Keratinocyte (primary cell): ENCODE measurements around the gene SGK2. TPM values are rescaled to one million over a fixed set of nuclear protein-coding genes. Genes with fewer than 3 reads are reported as not detected.

ENCODE experiments used
- DNase-seq: peaks from one replicate; pipeline ENCODE4 v3.0.0-alpha.2; 2011; ENCODE audit warnings: low read depth, missing footprints, low spot score
- FAIRE-seq: peaks from 2 replicates; lab custom pipeline; 2011; peaks lifted over from hg19 to GRCh38; lab: Jason Lieb, UNC
- H2AFZ ChIP-seq: 2 replicates; pipeline ENCODE4 v1.6.0; 2012; ENCODE audit warnings: low read length, control low read depth, inconsistent platforms; ENCODE audit not compliant: control insufficient read depth
- H3K27ac ChIP-seq: 2 replicates; pipeline ENCODE4 v1.5.1; 2011; ENCODE audit warnings: low read length; ENCODE audit not compliant: control insufficient read depth, insufficient read depth
- H3K27me3 ChIP-seq: 3 replicates; pipeline ENCODE4 v1.6.0; 2011; ENCODE audit warnings: low read length; ENCODE audit not compliant: control insufficient read depth, insufficient read depth; ENCODE audit errors: extremely low read depth
- H3K36me3 ChIP-seq, 2 experiments: 2 replicates in 1 of 2; 3 replicates in 1 of 2; pipeline ENCODE4 v1.5.1; 2011; ENCODE audit warnings: low read length in 2 of 2, mild to moderate bottlenecking in 1 of 2; ENCODE audit not compliant: control insufficient read depth in 2 of 2, insufficient read depth in 2 of 2; ENCODE audit errors: extremely low read depth in 1 of 2
- H3K4me1 ChIP-seq: 3 replicates; pipeline ENCODE4 v1.5.1; 2011; ENCODE audit warnings: low read length; ENCODE audit not compliant: control insufficient read depth, insufficient read depth; ENCODE audit errors: extremely low read depth
- H3K4me2 ChIP-seq: 3 replicates; pipeline ENCODE4 v1.6.0; 2011; ENCODE audit warnings: low read depth, low read length; ENCODE audit not compliant: control insufficient read depth, insufficient read depth; ENCODE audit errors: extremely low read depth
- H3K4me3 ChIP-seq, 3 experiments: fragments of 200-600 bp in 1 of 3; sonication (generic) in 1 of 3; 2 replicates in 2 of 3; 3 replicates in 1 of 3; pipeline ENCODE4 v1.5.1; 2011 to 2016; ENCODE audit warnings: low read length in 3 of 3, mild to moderate bottlenecking in 3 of 3, control low read depth in 2 of 3, inconsistent platforms in 1 of 3, low read depth in 1 of 3, mixed read lengths in 1 of 3, mixed run types in 1 of 3, moderate library complexity in 1 of 3; ENCODE audit not compliant: control insufficient read depth in 2 of 3, insufficient read depth in 2 of 3; ENCODE audit errors: extremely low read depth in 1 of 3
- H3K79me2 ChIP-seq: 2 replicates; pipeline ENCODE4 v1.6.0; 2012; ENCODE audit warnings: low read length; ENCODE audit not compliant: control insufficient read depth, insufficient read depth
- H3K9ac ChIP-seq: 3 replicates; pipeline ENCODE4 v1.6.0; 2011; ENCODE audit warnings: low read length; ENCODE audit not compliant: control insufficient read depth, insufficient read depth; ENCODE audit errors: extremely low read depth
- H3K9me1 ChIP-seq: 3 replicates; pipeline ENCODE4 v1.6.0; 2011; ENCODE audit warnings: low read length; ENCODE audit not compliant: control insufficient read depth, insufficient read depth; ENCODE audit errors: extremely low read depth
- H3K9me3 ChIP-seq: 2 replicates; pipeline ENCODE4 v1.5.1; 2012; ENCODE audit warnings: low read depth, low read length; ENCODE audit not compliant: control insufficient read depth
- H4K20me1 ChIP-seq: 3 replicates; pipeline ENCODE4 v1.6.0; 2011; ENCODE audit warnings: low read length; ENCODE audit not compliant: control insufficient read depth, insufficient read depth; ENCODE audit errors: extremely low read depth
- EZH2 ChIP-seq: IDR thresholded peaks from one replicate; pipeline ENCODE4 v1.6.1; 2012; ENCODE audit warnings: inconsistent platforms, mild to moderate bottlenecking, low read length, moderate library complexity
- dilution Hi-C: fragments of 300-500 bp; cut with MboI; formaldehyde crosslinking; loops from one replicate; pipeline ENCODE4 v1.7.0; 2020; ENCODE audit warnings: low sequenced_read_pairs; ENCODE audit not compliant: extremely low pct_ligation_motif_present
- polyA plus RNA-seq, 5 experiments: library from polyadenylated mRNA; depleted of rRNA in 3 of 5; stranded (reverse) in 3 of 5; stranded (forward) in 1 of 5; unstranded in 1 of 5; fragments of >200 nt; gene quantifications; 1 replicate in 1 of 5; 2 replicates in 3 of 5; 3 replicates in 1 of 5; pipeline versions ENCODE4 v1.2.1 to v1.2.3, GENCODE V29; 2011 to 2012; ENCODE audit warnings: missing spikeins in 2 of 5, low read depth in 1 of 5, low replicate concordance in 1 of 5
- TF ChIP-seq, protein P1 (sequence below), 3 experiments: IDR thresholded peaks in 1 of 3; conservative IDR thresholded peaks in 1 of 3; optimal IDR thresholded peaks in 1 of 3; 2 replicates in 2 of 3; 3 replicates in 1 of 3; pipeline versions ENCODE3 to v1.5.1; 2011; ENCODE audit warnings: low read length in 3 of 3, mild to moderate bottlenecking in 3 of 3, moderate library complexity in 2 of 3, control low read depth in 1 of 3, inconsistent platforms in 1 of 3; ENCODE audit not compliant: insufficient read depth in 2 of 3; ENCODE audit errors: extremely low read depth in 1 of 3

The SGK2 gene
- polyA plus RNA-seq, 1 donor (not counting 4 experiments of a cell fraction or from before 2014, with no cell fraction given): 0.12 TPM

DNA sequence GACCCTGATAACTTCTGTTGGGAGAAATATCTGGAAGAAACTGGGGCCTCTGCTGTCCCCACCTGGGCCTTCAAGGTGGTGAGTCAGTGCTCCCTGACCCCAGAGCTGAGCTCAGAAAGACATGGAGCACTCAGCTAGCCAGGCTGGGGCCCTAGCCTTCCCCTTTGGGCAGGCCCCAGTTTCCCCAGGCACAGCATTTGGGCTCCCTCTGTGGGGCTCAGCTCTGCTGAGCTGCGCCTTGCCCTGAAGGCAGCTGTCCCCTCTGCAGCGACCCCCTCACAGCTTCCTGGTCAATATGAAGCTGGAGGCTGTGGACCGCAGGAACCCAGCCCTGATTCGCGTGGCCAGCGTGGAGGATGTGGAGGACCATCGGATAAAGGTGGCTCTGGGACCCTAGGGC, 24.8 kb upstream of the SGK2 start:
- TF ChIP-seq, protein P1, sequence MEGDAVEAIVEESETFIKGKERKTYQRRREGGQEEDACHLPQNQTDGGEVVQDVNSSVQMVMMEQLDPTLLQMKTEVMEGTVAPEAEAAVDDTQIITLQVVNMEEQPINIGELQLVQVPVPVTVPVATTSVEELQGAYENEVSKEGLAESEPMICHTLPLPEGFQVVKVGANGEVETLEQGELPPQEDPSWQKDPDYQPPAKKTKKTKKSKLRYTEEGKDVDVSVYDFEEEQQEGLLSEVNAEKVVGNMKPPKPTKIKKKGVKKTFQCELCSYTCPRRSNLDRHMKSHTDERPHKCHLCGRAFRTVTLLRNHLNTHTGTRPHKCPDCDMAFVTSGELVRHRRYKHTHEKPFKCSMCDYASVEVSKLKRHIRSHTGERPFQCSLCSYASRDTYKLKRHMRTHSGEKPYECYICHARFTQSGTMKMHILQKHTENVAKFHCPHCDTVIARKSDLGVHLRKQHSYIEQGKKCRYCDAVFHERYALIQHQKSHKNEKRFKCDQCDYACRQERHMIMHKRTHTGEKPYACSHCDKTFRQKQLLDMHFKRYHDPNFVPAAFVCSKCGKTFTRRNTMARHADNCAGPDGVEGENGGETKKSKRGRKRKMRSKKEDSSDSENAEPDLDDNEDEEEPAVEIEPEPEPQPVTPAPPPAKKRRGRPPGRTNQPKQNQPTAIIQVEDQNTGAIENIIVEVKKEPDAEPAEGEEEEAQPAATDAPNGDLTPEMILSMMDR (optimal IDR thresholded peaks at IDR 0.05 in 1 of 3, IDR thresholded peaks at IDR 0.05 in 1 of 3, conservative IDR thresholded peaks at IDR 0.05 in 1 of 3; ENCODE audit: extremely low read depth in 1 of 3, insufficient read depth in 2 of 3, low read length in 3 of 3): no peak
- TF ChIP-seq EZH2: no peak
- Histone ChIP-seq H3K36me3 (peaks cover 5 to 6% of the 10 kb centered on the region in 2 experiments), H3K4me1 (no peaks in the 10 kb centered on the region), H3K79me2 (no peaks in the 10 kb centered on the region), H3K9ac (no peak overlapping the region), H3K4me3 (no peak overlapping the region), H3K9me1 (peaks cover 2% of the 10 kb centered on the region), H2AFZ (no peak overlapping the region), H3K4me2 (no peak overlapping the region), H3K27me3 (no peaks in the 10 kb centered on the region), H3K9me3 (no peaks in the 10 kb centered on the region), H4K20me1 (no peaks in the 10 kb centered on the region), H3K27ac (no peak overlapping the region)
- no peak for FAIRE-seq
- dilution Hi-C loops: no loop called here
- DNase-seq: no peak

DNA sequence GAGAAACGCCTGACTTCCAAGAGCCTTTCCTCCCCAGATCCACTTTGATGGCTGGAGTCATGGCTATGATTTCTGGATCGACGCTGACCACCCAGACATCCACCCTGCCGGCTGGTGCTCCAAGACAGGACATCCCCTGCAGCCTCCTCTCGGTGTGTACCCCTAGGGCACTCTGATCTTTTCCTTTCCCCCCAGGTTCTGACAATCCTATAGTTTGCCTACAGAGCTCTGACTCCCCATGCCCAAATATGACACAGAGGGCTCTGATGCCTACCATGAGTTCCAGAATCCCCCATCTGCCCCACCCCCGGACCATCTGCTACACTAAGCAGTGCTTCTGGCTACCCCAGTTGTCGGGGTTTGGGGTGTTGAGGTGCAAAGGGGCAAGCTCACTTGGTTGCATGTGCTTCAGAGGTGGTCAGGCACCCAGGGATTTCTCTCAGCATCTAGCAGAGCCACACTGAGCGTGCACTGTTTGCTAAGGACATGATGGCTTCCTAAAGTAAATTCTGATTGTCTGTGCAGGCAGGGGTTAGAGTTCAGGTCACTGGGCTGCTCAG, 24.0 kb upstream of the SGK2 start:
- Histone ChIP-seq H3K36me3 (peaks cover 5 to 6% of the 10 kb centered on the region in 2 experiments), H3K4me1 (no peaks in the 10 kb centered on the region), H3K27me3 (no peaks in the 10 kb centered on the region), H3K27ac (no peak overlapping the region), H3K79me2 (no peaks in the 10 kb centered on the region), H3K9me1 (no peaks in the 10 kb centered on the region), H3K9me3 (no peaks in the 10 kb centered on the region), H3K4me3 (no peak overlapping the region), H3K4me2 (no peak overlapping the region), H3K9ac (no peak overlapping the region), H4K20me1 (no peaks in the 10 kb centered on the region), H2AFZ (no peak overlapping the region)
- dilution Hi-C loops: no loop called here
- TF ChIP-seq EZH2: no peak
- TF ChIP-seq, protein P1 (optimal IDR thresholded peaks at IDR 0.05 in 1 of 3, IDR thresholded peaks at IDR 0.05 in 1 of 3, conservative IDR thresholded peaks at IDR 0.05 in 1 of 3; ENCODE audit: extremely low read depth in 1 of 3, insufficient read depth in 2 of 3, low read length in 3 of 3): no peak
- no peak for FAIRE-seq
- DNase-seq: no peak
